Measurements from ENCODE around the gene LAMA5.

LAMA5 gene

GRCh38 chr20:62326559-62326958 lies 40.6 kb downstream of the LAMA5 start:
- H3K9ac ChIP-seq (ENCODE audit: low read depth, low read length), result no peak overlapping the region
- no peaks in the 10 kb centered on the region for H3K9me3 ChIP-seq (ENCODE audit: insufficient read depth, low read depth, low read length)
- no peak overlapping the region for H3K27ac ChIP-seq (ENCODE audit: low read depth, low read length)
- 94% methylated on average over 14 of the region's 14 CpGs for WGBS
- H3K4me1 ChIP-seq (ENCODE audit: insufficient read depth, low read length), result no peaks in the 10 kb centered on the region
- no peaks in the 10 kb centered on the region for H3K27me3 ChIP-seq (ENCODE audit: insufficient read depth, low read length)
- no peak overlapping the region for H3K4me3 ChIP-seq (ENCODE audit: low read length)
- H3K36me3 ChIP-seq (ENCODE audit: insufficient read depth, low read length), result peaks cover 90% of the 10 kb centered on the region

- WGBS, result 89% methylated on average over 14 of the region's 14 CpGs
- no peaks in the 10 kb centered on the region for H3K9me3 ChIP-seq (ENCODE audit: insufficient read depth, low read depth, low read length)
- H3K27me3 ChIP-seq (ENCODE audit: insufficient read depth, low read length), result no peaks in the 10 kb centered on the region
- no peak overlapping the region for H3K9ac ChIP-seq (ENCODE audit: low read depth, low read length)
- H3K4me1 ChIP-seq (ENCODE audit: insufficient read depth, low read length), result no peaks in the 10 kb centered on the region
- H3K36me3 ChIP-seq (ENCODE audit: insufficient read depth, low read length), result peaks cover 86% of the 10 kb centered on the region
- no peak overlapping the region for H3K27ac ChIP-seq (ENCODE audit: low read depth, low read length)
- no peak overlapping the region for H3K4me3 ChIP-seq (ENCODE audit: low read length)
Measured at GRCh38 chr20:62325172-62325905, 41.8 kb downstream of the LAMA5 start.

GRCh38 chr20:62323980-62324906 lies 42.9 kb downstream of the LAMA5 start:
- no peaks in the 10 kb centered on the region for H3K9me3 ChIP-seq (ENCODE audit: insufficient read depth, low read depth, low read length)
- peaks cover 85% of the 10 kb centered on the region for H3K36me3 ChIP-seq (ENCODE audit: insufficient read depth, low read length)
- H3K27ac ChIP-seq (ENCODE audit: low read depth, low read length), result no peak overlapping the region
- H3K27me3 ChIP-seq (ENCODE audit: insufficient read depth, low read length), result no peaks in the 10 kb centered on the region
- WGBS, result 91% methylated on average over 25 of the region's 25 CpGs
- H3K4me1 ChIP-seq (ENCODE audit: insufficient read depth, low read length), result no peaks in the 10 kb centered on the region
- no peak overlapping the region for H3K4me3 ChIP-seq (ENCODE audit: low read length)
- H3K9ac ChIP-seq (ENCODE audit: low read depth, low read length), result no peak overlapping the region

GRCh38 chr20:62323146-62323979 lies 43.7 kb downstream of the LAMA5 start:
- H3K27ac ChIP-seq (ENCODE audit: low read depth, low read length), result no peak overlapping the region
- H3K4me1 ChIP-seq (ENCODE audit: insufficient read depth, low read length), result no peaks in the 10 kb centered on the region
- no peaks in the 10 kb centered on the region for H3K27me3 ChIP-seq (ENCODE audit: insufficient read depth, low read length)
- WGBS, result 93% methylated on average over 52 of the region's 52 CpGs
- H3K4me3 ChIP-seq (ENCODE audit: low read length), result no peak overlapping the region
- H3K9me3 ChIP-seq (ENCODE audit: insufficient read depth, low read depth, low read length), result no peaks in the 10 kb centered on the region
- no peak overlapping the region for H3K9ac ChIP-seq (ENCODE audit: low read depth, low read length)
- H3K36me3 ChIP-seq (ENCODE audit: insufficient read depth, low read length), result peaks cover 85% of the 10 kb centered on the region

- H3K9ac ChIP-seq (ENCODE audit: low read depth, low read length), result no peak overlapping the region
- H3K9me3 ChIP-seq (ENCODE audit: insufficient read depth, low read depth, low read length), result no peaks in the 10 kb centered on the region; the same call in 1 of the 2 replicates
- WGBS, result 97% methylated on average over 16 of the region's 16 CpGs
- peaks cover 79% of the 10 kb centered on the region for H3K36me3 ChIP-seq (ENCODE audit: insufficient read depth, low read length)
- no peak overlapping the region for H3K27ac ChIP-seq (ENCODE audit: low read depth, low read length)
- no peaks in the 10 kb centered on the region for H3K27me3 ChIP-seq (ENCODE audit: insufficient read depth, low read length)
- no peaks in the 10 kb centered on the region for H3K4me1 ChIP-seq (ENCODE audit: insufficient read depth, low read length)
- no peak overlapping the region for H3K4me3 ChIP-seq (ENCODE audit: low read length)
Measured at GRCh38 chr20:62322492-62323041, 44.5 kb downstream of the LAMA5 start.

- Histone ChIP-seq H3K9me3 (ENCODE audit: insufficient read depth, low read depth, low read length) (no peaks in the 10 kb centered on the region; the same call in 1 of the 2 replicates), H3K4me3 (ENCODE audit: low read length) (no peak overlapping the region), H3K27me3 (ENCODE audit: insufficient read depth, low read length) (no peaks in the 10 kb centered on the region), H3K27ac (ENCODE audit: low read depth, low read length) (no peak overlapping the region), H3K9ac (ENCODE audit: low read depth, low read length) (no peak overlapping the region), H3K4me1 (ENCODE audit: insufficient read depth, low read length) (no peaks in the 10 kb centered on the region), H3K36me3 (ENCODE audit: insufficient read depth, low read length) (peaks cover 79% of the 10 kb centered on the region)
- WGBS, result 97% methylated on average over 16 of the region's 16 CpGs
Measured at GRCh38 chr20:62321975-62322374, 45.1 kb downstream of the LAMA5 start.

- Histone ChIP-seq H3K4me3 (ENCODE audit: low read length) (no peak overlapping the region), H3K36me3 (ENCODE audit: insufficient read depth, low read length) (peaks cover 79% of the 10 kb centered on the region), H3K9ac (ENCODE audit: low read depth, low read length) (no peak overlapping the region), H3K27me3 (ENCODE audit: insufficient read depth, low read length) (no peaks in the 10 kb centered on the region), H3K9me3 (ENCODE audit: insufficient read depth, low read depth, low read length) (no peaks in the 10 kb centered on the region; the same call in 1 of the 2 replicates), H3K4me1 (ENCODE audit: insufficient read depth, low read length) (no peaks in the 10 kb centered on the region), H3K27ac (ENCODE audit: low read depth, low read length) (no peak overlapping the region)
- WGBS, result 94% methylated on average over 7 of the region's 7 CpGs
Measured at GRCh38 chr20:62321521-62321948, 45.6 kb downstream of the LAMA5 start.

GRCh38 chr20:62320581-62321354 lies 46.3 kb downstream of the LAMA5 start:
- peaks cover 79% of the 10 kb centered on the region for H3K36me3 ChIP-seq (ENCODE audit: insufficient read depth, low read length)
- no peaks in the 10 kb centered on the region for H3K4me1 ChIP-seq (ENCODE audit: insufficient read depth, low read length)
- H3K4me3 ChIP-seq (ENCODE audit: low read length), result no peak overlapping the region
- H3K9me3 ChIP-seq (ENCODE audit: insufficient read depth, low read depth, low read length), result no peaks in the 10 kb centered on the region; the same call in 1 of the 2 replicates
- no peak overlapping the region for H3K27ac ChIP-seq (ENCODE audit: low read depth, low read length)
- no peak overlapping the region for H3K9ac ChIP-seq (ENCODE audit: low read depth, low read length)
- no peaks in the 10 kb centered on the region for H3K27me3 ChIP-seq (ENCODE audit: insufficient read depth, low read length)
- WGBS, result 94% methylated on average over 22 of the region's 22 CpGs

GRCh38 chr20:62319346-62319909 lies 47.7 kb downstream of the LAMA5 start:
- Histone ChIP-seq H3K4me1 (ENCODE audit: insufficient read depth, low read length) (no peaks in the 10 kb centered on the region), H3K9me3 (ENCODE audit: insufficient read depth, low read depth, low read length) (no peaks in the 10 kb centered on the region; the same call in 1 of the 2 replicates), H3K27me3 (ENCODE audit: insufficient read depth, low read length) (no peaks in the 10 kb centered on the region), H3K4me3 (ENCODE audit: low read length) (no peak overlapping the region), H3K9ac (ENCODE audit: low read depth, low read length) (no peak overlapping the region), H3K27ac (ENCODE audit: low read depth, low read length) (no peak overlapping the region), H3K36me3 (ENCODE audit: insufficient read depth, low read length) (peaks cover 80% of the 10 kb centered on the region)
- 93% methylated on average over 27 of the region's 29 CpGs for WGBS

Measured in HUES64 (cell line).